ENCODE measurements around the gene PACSIN1.
"Not testable (repeated sequence)": the region's sequence is repeated elsewhere in the genome, so short reads cannot be mapped to it uniquely, and the experiment has no call there.

PACSIN1 gene

DNA sequence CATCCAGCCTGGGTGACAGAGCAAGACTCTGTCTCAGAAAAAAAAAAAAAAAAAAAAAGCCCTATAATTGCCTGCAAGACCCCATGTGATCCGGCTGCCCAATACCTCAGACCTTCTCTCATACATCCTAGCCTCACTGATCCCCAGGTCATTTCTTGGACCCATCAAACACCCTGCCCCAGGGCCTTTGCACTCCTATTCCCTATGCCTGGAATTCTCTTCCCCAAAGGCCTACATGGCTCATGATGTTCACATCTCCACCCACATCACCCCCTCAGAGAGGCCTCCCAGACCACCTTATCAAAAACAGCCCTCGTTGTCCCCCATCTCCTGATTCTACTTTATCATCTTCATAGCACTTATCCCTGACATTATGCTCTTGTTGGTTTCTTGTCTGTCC lies 8.9 kb downstream of the PACSIN1 start:
- H3K4me3 ChIP-seq (ENCODE audit: low read depth, low read length) = no peak overlapping the region
- no peak for DNase-seq (ENCODE audit: low read depth)
- TF ChIP-seq CTCF (conservative IDR thresholded peaks at IDR 0.05; ENCODE audit: low read depth, low read length) = no peak

- no peak overlapping the region for H3K4me3 ChIP-seq (ENCODE audit: low read depth, low read length)
- peak; percentile 18 for DNase-seq (ENCODE audit: low read depth)
- TF ChIP-seq CTCF (conservative IDR thresholded peaks at IDR 0.05; ENCODE audit: low read depth, low read length) = no peak
These were observed 9.4 kb downstream of the PACSIN1 start for GRCh38 chr6:34475238-34475682.

- DNase-seq (ENCODE audit: low read depth) = no peak
- H3K4me3 ChIP-seq (ENCODE audit: low read depth, low read length) = no peak overlapping the region
- no peak for TF ChIP-seq CTCF (conservative IDR thresholded peaks at IDR 0.05; ENCODE audit: low read depth, low read length)
These were observed 10.0 kb downstream of the PACSIN1 start for GRCh38 chr6:34475767-34476328.

DNA sequence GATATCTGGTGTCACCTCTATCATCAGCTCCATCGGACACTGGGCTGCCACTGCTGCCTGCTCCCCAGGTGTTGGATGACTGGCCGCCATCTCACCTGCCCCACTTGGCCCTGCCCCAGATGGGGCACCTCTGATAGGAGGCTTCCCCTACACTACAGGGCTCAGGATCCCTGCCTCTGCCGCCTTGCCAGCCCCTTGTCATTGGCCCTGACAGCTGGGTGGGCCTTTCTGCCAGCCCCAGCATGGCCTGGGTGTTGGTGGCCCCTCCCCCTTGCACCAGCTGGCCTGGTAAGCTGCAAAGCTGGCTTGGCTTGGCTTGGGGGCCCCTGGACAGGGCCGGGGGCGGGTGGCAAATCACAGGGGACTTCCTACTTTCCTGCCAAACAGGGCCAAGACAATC lies 10.6 kb downstream of the PACSIN1 start:
- DNase-seq (ENCODE audit: low read depth) = no peak
- H3K4me3 ChIP-seq (ENCODE audit: low read depth, low read length) = no peak overlapping the region
- TF ChIP-seq CTCF (conservative IDR thresholded peaks at IDR 0.05; ENCODE audit: low read depth, low read length) = no peak

DNA sequence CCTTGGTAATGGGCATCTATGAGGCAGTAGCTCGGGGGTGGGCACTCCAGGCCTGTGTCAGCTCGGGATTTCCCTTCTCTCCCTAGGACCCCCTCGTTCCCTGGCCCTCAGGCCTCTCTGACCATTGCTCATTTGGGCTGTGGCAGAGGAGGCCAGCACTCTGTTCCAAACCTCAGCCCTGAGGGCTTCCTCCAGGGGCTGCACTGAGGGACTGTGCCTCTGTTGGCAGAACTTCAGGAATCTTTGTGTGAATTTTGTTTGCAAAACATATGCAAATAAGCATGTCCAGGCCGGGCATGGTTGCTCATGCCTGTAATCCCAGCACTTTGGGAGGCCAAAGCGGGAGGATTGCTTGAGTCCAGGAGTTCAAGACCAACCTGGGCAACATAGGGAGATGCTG lies 11.0 kb downstream of the PACSIN1 start:
- H3K4me3 ChIP-seq (ENCODE audit: low read depth, low read length) = no peak overlapping the region
- no peak for TF ChIP-seq CTCF (conservative IDR thresholded peaks at IDR 0.05; ENCODE audit: low read depth, low read length)
- no peak for DNase-seq (ENCODE audit: low read depth)

DNA sequence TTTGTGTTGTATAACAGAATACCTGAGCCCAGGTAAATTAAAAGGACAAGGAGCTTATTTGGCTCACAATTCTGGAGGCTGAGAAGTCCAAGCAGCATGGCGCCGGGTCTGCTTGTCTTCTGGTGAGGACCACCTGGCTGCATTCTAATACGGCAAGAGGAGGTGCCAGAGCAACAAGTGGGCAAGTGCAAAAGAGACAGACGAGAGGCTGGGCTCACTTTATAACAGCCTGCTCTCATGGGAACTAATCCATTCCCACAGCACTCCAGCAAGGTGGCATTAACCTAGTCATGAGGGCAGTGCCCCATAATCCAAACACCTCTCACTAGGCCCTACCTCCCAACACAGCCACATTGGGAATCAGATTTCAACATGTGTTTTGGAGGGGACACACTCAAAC lies 12.9 kb downstream of the PACSIN1 start:
- DNase-seq (ENCODE audit: low read depth) = no peak
- H3K4me3 ChIP-seq (ENCODE audit: low read depth, low read length) = no peak overlapping the region
- TF ChIP-seq CTCF (conservative IDR thresholded peaks at IDR 0.05; ENCODE audit: low read depth, low read length) = no peak

- H3K4me3 ChIP-seq (ENCODE audit: low read depth, low read length); DNase-seq (ENCODE audit: low read depth): not testable (repeated sequence)
These were observed 17.9 kb downstream of the PACSIN1 start for GRCh38 chr6:34483781-34484180.
